HEK293 (cell line): ENCODE data around the gene ZNF367.

Experiments used
- KLF9 ChIP-seq: fragments of 450-650 bp; formaldehyde crosslinking; IDR thresholded peaks from 2 replicates; pipeline ENCODE4 v1.5.1; 2016; ENCODE audit warnings: missing biosample characterization, missing genetic modification characterization, low read depth
- SP2 ChIP-seq: fragments of 450-650 bp; formaldehyde crosslinking; IDR thresholded peaks from 2 replicates; pipeline ENCODE4 v1.5.1; 2016; ENCODE audit warnings: missing biosample characterization, missing genetic modification characterization
- ZNF26 ChIP-seq: fragments of 450-650 bp; formaldehyde crosslinking; IDR thresholded peaks from 2 replicates; pipeline ENCODE4 v1.5.1; 2016; ENCODE audit warnings: missing biosample characterization, missing genetic modification characterization
- ZNF664 ChIP-seq: fragments of 450-650 bp; formaldehyde crosslinking; IDR thresholded peaks from 2 replicates; pipeline ENCODE4 v1.5.1; 2016; ENCODE audit warnings: missing biosample characterization, missing genetic modification characterization
- ZNF792 ChIP-seq: fragments of 450-650 bp; formaldehyde crosslinking; IDR thresholded peaks from 2 replicates; pipeline ENCODE4 v1.5.1; 2016; ENCODE audit warnings: missing biosample characterization, missing genetic modification characterization

Gene ZNF367

GRCh38 chr9:96338299-96338698 lies 79.9 kb downstream of the ZNF367 start (continued):
- no peak for TF ChIP-seq ZNF664 (tag by site-specific recombination)
- no peak for TF ChIP-seq SP2
- TF ChIP-seq ZNF792 = no peak
- no peak for TF ChIP-seq KLF9 (tag by site-specific recombination)
- TF ChIP-seq ZNF26 = no peak
